Esophagus squamous epithelium (tissue), 5 donors: Measurements from ENCODE around the gene NDUFA1. TPM values are rescaled to one million over a fixed set of nuclear protein-coding genes. Genes with fewer than 3 reads are reported as not detected.

ENCODE experiments used
- DNase-seq: peaks from one replicate; lab custom pipeline; 2025; lab: John Stamatoyannopoulos, UW
- H3K27ac ChIP-seq, 4 donors: fragments of 200-600 bp; sonication (generic); one replicate each; pipeline ENCODE4 v1.5.1; 2016 to 2019; ENCODE audit warnings: mild to moderate bottlenecking in 1 of 4
- H3K27me3 ChIP-seq, 4 donors: fragments of 200-600 bp; sonication (generic); 1 replicate in 3 of 4; 2 replicates in 1 of 4; pipeline versions ENCODE4 v1.5.1 to v1.6.0; 2017 to 2021; ENCODE audit warnings: antibody characterized with exemption in 1 of 4
- H3K36me3 ChIP-seq, 3 donors: fragments of 200-600 bp; sonication (generic); one replicate each; pipeline ENCODE4 v1.5.1; 2016 to 2019
- H3K4me1 ChIP-seq, 3 donors: fragments of 200-600 bp; sonication (generic); one replicate each; pipeline ENCODE4 v1.5.1; 2017 to 2019
- H3K4me3 ChIP-seq, 4 donors: fragments of 200-600 bp; sonication (generic); 1 replicate in 3 of 4; 2 replicates in 1 of 4; pipeline ENCODE4 v1.5.1; 2016 to 2019; ENCODE audit warnings: mild to moderate bottlenecking in 2 of 4, moderate library complexity in 1 of 4
- H3K9me3 ChIP-seq, 3 donors: fragments of 200-600 bp; sonication (generic); one replicate each; pipeline ENCODE4 v1.5.1; 2016 to 2019
- CTCF ChIP-seq, 6 experiments: fragments of 450-650 bp in 4 of 6; fragments of 200-600 bp in 2 of 6; sonication (generic) in 2 of 6; IDR thresholded peaks; one replicate each; pipeline ENCODE4 v1.5.1; 2016 to 2019; ENCODE audit warnings: antibody characterized with exemption in 6 of 6, mild to moderate bottlenecking in 4 of 6, moderate library complexity in 4 of 6
- POLR2A ChIP-seq, 4 donors: fragments of 450-650 bp; IDR thresholded peaks; one replicate each; pipeline ENCODE4 v1.6.1; 2017; ENCODE audit warnings: antibody characterized with exemption in 4 of 4, mild to moderate bottlenecking in 4 of 4, moderate library complexity in 3 of 4
- WGBS, 2 donors: methylation state at CpG; one replicate each; pipeline ENCODE4 v1.1.5; 2018; 5-methylcytosine and 5-hydroxymethylcytosine counted together
- intact Hi-C: fragments of 100-400 bp; cut with DNase I; formaldehyde crosslinking; loops from one replicate; pipeline ENCODE4 v1.15.0; 2022
- total RNA-seq, 4 donors: library from RNA; depleted of rRNA; stranded (reverse); fragments of >200 nt; gene quantifications; one replicate each; pipeline ENCODE4 v1.1.0, GENCODE V29; 2016
- donor health status: DM: yes; HTN: yes; CAD: no.

NDUFA1 gene
- total RNA-seq, 4 donors from 2014 or later = 54.0 to 94.7 (median 66.5) TPM

GRCh38 chrX:119852382-119853353, 19.0 kb upstream of the NDUFA1 start, which contains the start of gene UPF3B:
Gene UPF3B (minus strand): TSS chrX:119852963. CDS start chrX:119852928, 35 bp downstream.
- 1 to 35% methylated on average over 13 to 25 of the region's 54 CpGs for WGBS, 2 donors
- peaks cover 0 to 30% (median 0%) of the 10 kb centered on the region in 3 donors for H3K36me3 ChIP-seq
- H3K27me3 ChIP-seq = no peaks in the 10 kb centered on the region

GRCh38 chrX:119853444-119853843, 18.2 kb upstream of the NDUFA1 start:
- intact Hi-C loops = no loop called here
- peaks cover 0 to 20% (median 0%) of the 10 kb centered on the region in 3 donors for H3K4me1 ChIP-seq
- peak overlapping the region in 3 of 4 donors; percentile 83 to 94 (median 91) for H3K27ac ChIP-seq
- DNase-seq = no peak
- peak overlapping the region; percentile 55 to 83 (median 65) for H3K4me3 ChIP-seq
- TF ChIP-seq POLR2A (IDR thresholded peaks at IDR 0.05) (no peak), CTCF (IDR thresholded peaks at IDR 0.05) (no peak)
- no peaks in the 10 kb centered on the region for H3K9me3 ChIP-seq
- H3K36me3 ChIP-seq = peaks cover 0 to 24% (median 0%) of the 10 kb centered on the region in 3 donors
- WGBS, 2 donors = 39 to 40% methylated on average over 2 to 10 of the region's 10 CpGs
- H3K27me3 ChIP-seq = no peaks in the 10 kb centered on the region

More at GRCh38 chrX:119852382-119853353, 19.0 kb upstream of the NDUFA1 start, which contains the start of gene UPF3B:
- TF ChIP-seq POLR2A (IDR thresholded peaks at IDR 0.05) = peak in 2 of 4 donors; percentile 30 to 58
- no peak for TF ChIP-seq CTCF (IDR thresholded peaks at IDR 0.05)
- peak within 1 kb of the TSS; percentile 83 to 94 (median 92) for H3K27ac ChIP-seq
- peak within 1 kb of the TSS; percentile 55 to 83 (median 65) for H3K4me3 ChIP-seq
- intact Hi-C loops = no loop called here
- peak; percentile 71 for DNase-seq
- H3K4me1 ChIP-seq = peaks cover 0 to 20% (median 0%) of the 10 kb centered on the region in 3 donors
- H3K9me3 ChIP-seq = no peaks in the 10 kb centered on the region

GRCh38 chrX:119870626-119871131, 953 bp upstream of the NDUFA1 start:
- H3K4me3 ChIP-seq = peak overlapping the region; percentile 51 to 73 (median 61)
- WGBS, 2 donors = 2 to 28% methylated on average over 10 to 23 of the region's 25 CpGs
- H3K4me1 ChIP-seq = peaks cover 0 to 40% (median 5%) of the 10 kb centered on the region in 3 donors
- peak overlapping the region; percentile 87 to 95 (median 92) for H3K27ac ChIP-seq
- peak in 1 of 4 donors; percentile 10 for TF ChIP-seq POLR2A (IDR thresholded peaks at IDR 0.05)
- no peak for TF ChIP-seq CTCF (IDR thresholded peaks at IDR 0.05)
- H3K36me3 ChIP-seq = peaks cover 0 to 8% (median 0%) of the 10 kb centered on the region in 3 donors
- no peaks in the 10 kb centered on the region for H3K9me3 ChIP-seq
- H3K27me3 ChIP-seq = no peaks in the 10 kb centered on the region
- DNase-seq = no peak
- intact Hi-C loops = loop anchor here (10.0 kb wide), 1 partner anchor 56 kb away; no protein-coding TSS in a partner anchor

GRCh38 chrX:119871245-119871598, 410 bp upstream of the NDUFA1 start:
- H3K27me3 ChIP-seq = no peaks in the 10 kb centered on the region
- no peaks in the 10 kb centered on the region for H3K9me3 ChIP-seq
- peak overlapping the region; percentile 87 to 95 (median 92) for H3K27ac ChIP-seq
- DNase-seq = no peak
- no peak for TF ChIP-seq CTCF (IDR thresholded peaks at IDR 0.05)
- intact Hi-C loops = loop anchor here (10.0 kb wide), 1 partner anchor 56 kb away; no protein-coding TSS in a partner anchor
- H3K4me1 ChIP-seq = peaks cover 0 to 40% (median 5%) of the 10 kb centered on the region in 3 donors
- peaks cover 0 to 14% (median 0%) of the 10 kb centered on the region in 3 donors for H3K36me3 ChIP-seq
- peak overlapping the region; percentile 51 to 73 (median 61) for H3K4me3 ChIP-seq
- WGBS, 2 donors = 0 to 32% methylated on average over 4 to 23 of the region's 26 CpGs
